Activated CD4-positive, alpha-beta T cell treated with anti-CD3 and anti-CD28 coated beads, Interleukin-2, amount 50 U/mL, for 48 hours (primary cell): ENCODE data around the gene PHF21A.

Experiments
- DNase-seq, 2 experiments: peaks; one replicate each; pipeline ENCODE4 v3.0.0-alpha.2; 2020

PHF21A gene

DNA sequence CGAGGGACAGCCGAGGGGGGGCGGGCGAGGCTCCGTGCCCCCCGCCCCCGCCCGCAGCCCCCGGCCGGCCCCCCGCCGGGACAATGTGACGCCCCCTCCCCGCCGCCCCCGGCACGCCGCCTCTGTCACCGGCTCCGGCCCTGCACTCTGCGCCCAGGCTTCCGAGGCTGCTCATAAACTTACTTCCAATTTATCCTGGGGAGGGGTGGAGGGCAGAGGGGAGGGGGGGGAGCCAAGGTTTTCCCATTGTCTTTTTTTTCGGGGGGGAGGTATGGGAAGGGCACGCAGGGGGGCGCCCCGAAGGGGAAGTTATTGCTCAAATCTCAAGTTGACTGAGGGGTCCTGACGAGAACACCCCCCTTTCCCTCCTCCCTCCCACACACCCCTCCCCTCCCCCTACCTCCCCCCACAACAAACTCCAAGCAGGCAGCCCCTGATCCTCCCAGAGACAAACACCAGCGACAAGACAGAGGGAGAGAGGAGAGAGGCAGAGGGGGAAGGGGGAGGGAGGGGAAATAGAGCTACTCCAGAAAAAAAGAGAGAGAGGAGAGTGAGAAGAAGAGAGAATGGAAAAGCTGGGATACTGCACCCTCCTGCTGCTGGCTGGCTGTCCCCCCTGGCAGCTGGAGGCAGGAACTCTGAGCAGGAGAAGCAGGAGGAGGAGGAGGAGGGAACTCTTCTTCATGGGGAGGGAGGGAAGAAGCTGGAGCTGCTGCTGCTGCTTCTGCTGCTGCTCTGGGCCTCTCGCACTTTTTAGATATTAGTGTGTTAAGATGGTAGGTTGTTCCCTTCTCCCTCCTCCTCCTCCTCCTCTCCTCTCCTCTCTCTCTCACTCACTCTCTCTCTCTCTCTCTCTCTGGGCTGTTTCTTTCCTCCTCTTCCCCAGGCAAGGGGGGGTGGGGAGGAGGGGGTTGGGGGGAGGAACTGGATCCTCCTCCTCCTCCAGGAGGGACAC lies 631 bp downstream of the PHF21A start:
- DNase-seq: peak; percentile 20 to 25

DNA sequence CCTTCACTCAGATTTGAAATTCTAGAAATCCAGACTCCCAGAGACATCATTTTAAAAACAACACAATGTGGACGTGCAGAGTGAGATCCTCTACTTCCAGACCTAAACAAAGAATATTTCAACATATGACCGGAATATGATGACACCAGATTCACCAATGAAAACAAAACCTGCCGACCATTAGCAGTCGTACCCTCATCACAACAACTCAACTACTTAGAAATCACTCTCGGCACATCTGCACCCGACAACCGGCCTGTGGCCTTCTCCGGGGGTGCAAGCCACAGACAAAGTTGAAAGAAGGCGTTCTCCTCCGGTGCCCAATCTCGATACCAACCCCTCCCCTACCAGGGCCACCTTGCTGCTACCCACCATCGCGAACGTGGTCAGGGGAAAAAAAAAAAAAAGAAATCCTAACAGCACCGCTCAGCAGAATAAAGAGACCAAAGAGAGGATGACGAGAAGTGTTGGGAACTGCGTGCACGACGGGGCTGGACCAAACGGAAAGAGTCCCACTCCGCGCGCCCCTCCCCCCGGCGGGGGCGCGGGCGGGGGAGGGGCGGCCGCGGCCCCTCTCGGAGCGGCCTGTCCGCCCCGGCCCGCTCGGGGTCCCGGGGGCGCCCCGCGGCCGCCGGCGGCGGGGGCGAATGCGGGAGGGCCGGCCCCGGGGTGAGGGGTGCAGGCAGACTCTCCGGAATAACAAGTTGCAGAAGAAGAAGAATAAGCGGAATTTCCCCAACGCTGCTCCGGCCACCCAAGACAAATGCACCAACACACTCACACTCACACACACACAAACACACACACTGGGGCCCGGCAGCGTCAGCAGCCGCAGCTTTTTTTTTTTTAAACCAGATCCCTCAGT lies 1.7 kb downstream of the PHF21A start:
- DNase-seq: peak; percentile 50 to 59

DNA sequence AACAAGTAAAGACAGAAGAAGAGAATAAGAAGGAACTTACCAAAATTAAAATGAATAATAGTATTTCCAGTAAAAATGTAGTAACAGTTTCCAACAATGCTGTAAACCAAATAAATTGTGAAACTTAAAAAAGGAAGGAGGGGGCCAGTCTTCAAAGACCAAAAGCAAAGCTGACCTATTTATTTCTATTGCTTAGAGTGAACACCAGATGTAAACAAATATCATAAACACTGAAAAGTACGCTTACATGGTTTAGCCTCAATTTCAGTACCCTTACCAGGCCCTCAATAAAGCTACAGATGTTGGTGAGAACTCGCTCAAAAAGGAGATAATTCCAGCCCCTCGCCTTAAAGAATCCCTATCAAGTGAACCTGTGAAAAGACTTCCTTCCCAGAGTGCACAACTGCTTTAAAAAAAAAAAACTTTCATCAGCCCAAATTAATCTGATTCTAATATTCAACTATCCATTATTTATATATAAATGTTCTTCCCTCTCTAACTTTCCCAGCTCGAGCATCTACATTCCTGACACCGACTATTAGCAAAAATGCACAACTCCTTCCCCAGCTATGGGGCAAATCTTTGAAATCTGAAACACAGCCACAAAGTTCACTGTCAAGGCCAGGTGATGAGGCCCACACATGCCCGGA lies 2.4 kb downstream of the PHF21A start:
- no peak for DNase-seq

DNA sequence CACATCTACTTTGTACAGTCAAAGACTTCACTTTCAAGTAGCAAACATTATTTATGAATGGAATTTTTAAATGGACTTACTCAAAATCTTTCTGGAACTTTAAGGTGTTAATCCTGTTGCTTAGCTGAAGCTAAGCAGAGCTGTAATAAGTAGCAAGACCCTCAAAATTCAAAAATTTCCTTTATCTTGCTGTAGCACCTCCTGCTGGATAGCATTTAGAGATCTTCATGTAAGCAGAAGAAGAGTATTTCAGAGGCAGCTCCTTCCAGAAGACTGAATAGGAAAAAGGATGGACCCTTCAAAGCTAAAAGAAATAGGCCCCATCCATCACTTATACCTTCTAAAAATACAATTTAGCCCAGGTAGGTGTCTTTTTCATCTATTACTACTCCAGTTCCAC lies 3.4 kb downstream of the PHF21A start:
- no peak for DNase-seq

DNA sequence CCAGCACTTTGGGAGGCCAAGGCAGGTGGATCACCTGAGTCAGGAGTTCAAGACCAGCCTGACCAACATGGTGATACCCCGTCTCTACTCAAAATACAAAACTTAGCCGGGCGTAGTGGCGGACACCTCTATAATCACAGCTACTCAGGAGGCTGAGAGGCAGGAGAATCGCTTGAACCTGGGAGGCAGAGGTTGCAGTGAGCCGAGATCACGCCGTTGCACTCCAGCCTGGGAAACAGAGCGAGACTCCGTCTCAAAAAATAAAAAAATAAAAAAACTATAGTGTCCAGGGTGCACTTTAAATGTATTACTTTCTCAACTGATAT lies 4.6 kb downstream of the PHF21A start:
- peak in 1 of 2 experiments; percentile 10 for DNase-seq

DNA sequence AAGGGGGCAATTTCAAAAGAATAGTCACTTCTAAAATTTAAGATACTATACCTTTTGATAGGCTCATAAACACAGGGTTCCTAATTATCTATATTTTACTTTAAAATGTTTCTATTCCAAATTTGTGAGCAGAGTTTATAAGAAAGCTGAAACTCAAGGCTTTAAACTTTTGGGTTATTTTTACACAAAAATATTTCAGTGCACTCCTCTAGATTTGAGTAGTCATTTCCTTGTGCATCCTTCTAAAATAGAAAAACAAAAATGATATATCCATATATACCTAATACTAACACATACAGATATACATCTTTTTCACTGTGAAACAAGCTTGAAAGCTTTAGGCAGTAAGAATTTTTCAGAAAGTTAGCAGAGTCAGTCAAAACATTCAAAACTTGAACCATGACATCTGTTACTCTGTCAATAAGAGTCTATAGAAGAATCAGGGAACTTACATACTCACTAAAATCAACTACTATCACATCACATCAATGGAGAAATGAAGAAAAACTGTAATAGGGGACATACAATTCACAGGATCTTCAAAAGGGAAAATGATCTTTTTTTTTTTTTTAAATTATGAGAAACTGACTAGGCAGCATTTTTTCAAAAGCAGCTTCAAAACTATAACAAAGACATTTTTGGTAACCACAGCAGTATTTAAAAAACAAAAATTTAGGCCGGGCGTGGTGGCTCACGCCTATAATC lies 5.1 kb downstream of the PHF21A start:
- no peak for DNase-seq

DNA sequence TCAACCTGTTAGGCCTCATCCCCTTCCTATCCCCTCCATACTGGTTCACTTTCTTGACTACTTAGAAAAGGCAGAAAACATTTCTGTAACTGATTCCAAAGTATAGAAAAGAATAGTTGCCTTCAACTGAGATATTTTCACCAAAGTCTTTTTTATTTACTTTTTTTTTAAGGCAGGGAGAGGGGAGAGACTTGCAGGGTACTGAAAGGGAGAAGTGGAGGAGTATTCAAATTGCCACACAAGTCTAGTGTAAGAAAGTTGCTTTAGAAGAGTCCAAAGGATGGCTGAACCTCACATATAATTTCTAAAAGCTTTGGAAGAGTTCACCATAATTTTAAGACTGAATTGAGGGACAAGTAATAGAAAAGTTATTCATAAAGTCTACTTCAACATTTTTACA lies 6.3 kb downstream of the PHF21A start:
- no peak for DNase-seq

DNA sequence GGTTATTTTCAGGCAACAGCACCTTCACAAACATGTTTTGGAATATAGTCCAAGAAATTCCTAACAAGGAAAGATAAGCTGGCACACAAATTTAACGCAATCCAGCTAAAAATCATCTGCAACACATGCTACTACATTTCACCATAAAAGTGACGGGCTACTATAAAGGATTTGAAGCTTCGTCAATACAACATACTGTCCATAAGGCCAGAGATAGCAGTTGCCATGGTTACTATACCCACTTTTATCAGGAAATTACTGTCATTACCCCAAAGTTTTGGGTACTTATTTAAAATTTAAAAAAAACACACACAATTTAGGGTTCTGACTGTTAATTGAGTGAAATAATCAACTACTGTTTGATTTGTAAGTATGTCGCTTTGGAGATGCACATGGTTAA lies 6.9 kb downstream of the PHF21A start:
- DNase-seq: no peak

DNA sequence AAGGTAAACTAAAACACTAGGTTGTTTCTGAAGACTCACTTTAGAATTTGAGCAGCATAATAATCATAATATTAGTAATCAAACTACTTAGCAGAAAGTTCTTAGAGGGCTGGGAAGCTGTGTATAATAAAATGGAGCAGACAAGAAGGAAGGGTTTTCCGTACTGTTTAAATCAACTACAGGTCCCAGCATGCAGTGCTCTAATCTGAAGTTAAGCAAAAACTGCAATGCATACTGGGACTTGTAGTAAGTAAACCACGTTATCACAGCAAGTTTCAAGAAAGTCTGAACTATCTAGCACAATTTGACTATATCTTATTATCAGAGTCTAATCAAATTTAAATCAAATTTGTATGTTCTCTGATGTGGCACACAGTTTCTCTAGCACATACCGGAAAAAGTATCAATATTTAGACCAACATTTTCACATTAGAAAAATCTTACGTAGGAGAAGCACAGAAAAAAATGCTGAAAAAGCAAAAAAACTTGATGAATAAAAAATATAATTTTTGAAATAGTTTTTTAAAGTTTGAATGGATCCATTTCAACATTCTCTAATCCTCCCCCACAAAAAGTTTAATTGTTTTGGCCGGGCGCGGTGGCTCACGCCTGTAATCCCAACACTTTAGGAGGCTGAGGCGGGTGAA lies 8.2 kb downstream of the PHF21A start:
- DNase-seq: no peak

DNA sequence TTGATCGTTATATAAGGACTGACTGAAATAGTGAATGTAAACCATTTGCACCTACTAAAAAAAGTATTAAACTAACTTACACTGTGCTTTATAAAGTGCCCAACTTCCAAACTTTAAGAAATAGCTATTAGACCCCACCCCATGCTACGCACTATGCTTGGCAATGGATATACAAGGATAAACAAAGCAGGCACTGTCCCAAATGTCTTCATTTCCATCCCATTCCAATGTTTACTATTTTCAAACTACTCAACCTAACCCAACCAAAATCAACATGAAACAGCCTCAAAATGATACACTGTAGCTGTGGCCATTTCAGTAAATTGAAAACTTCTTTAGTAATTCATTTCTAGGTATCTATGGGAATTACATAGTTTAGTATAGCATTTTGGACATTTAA lies 12.5 kb downstream of the PHF21A start:
- no peak for DNase-seq

DNA sequence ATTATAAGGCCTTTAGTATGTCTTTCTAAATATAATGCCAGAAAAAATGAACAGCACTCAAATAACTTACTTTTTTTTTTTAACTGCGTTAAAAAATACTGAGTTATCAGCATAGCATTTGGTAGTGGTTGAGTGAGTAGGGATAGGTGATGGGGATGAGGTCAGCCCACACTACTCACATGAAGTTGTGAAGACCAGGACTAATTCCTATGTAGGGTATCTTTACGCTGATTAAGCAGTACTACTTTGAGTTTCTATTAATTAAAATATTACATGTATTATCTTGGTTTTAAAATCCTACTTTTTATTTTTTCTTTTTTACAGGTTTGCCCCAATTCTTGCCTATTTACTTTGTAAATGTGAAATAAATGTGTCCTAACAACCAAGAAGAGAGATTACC lies 13.5 kb downstream of the PHF21A start:
- no peak for DNase-seq

DNA sequence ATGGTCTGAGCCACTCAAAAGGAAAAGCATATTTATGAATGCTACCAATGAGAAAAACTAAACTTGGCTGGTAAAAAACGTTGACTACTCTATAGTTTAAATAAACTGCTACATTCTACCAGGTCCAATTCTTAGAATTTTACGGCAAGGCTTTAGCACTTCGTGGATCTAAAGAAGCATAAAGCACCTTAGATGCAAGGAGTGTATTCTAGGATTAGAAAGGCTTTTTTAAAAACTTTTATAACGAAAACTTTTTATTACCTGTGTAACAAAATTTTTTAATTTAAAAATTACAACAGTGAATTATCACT lies 13.9 kb downstream of the PHF21A start:
- DNase-seq: no peak

DNA sequence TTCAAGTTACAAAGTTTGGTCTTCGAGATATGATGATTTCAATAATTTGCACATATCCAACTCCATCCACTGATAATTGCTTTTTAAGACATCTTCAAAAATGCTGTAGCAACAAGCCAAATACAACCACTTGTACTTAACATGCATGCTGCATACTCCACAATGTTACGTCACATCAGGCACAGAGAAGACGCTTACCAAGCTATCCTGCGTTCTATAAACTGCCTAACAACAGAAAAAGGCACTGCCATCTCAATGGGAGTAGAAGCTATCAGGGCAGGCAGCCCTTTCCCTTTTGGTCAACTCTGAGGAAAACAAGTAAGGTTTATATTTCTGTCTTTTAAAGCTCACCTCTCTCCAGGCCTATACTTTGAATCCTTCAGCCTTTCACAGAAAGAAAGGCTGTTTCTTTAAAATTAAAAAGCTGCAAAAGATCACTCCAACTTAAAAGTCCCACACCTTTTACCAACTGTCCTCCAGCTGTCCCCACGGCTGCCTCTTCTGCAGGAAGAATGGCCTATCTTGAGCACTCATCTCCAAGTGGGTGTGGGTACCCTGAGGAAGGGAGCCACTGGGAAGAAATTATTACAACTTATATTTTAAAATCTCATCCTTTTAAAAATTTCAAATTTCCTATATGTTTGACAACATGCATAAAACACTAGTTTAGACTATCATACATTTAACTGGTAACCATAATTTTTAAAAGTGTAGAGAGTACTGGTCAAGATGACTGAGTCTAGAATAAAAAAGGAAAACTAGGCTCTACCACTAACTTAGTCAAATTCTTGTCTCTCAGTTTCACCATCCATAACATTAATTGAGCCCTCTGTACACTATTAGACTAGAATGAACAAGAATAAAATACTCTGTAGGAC lies 14.5 kb downstream of the PHF21A start:
- no peak for DNase-seq

DNA sequence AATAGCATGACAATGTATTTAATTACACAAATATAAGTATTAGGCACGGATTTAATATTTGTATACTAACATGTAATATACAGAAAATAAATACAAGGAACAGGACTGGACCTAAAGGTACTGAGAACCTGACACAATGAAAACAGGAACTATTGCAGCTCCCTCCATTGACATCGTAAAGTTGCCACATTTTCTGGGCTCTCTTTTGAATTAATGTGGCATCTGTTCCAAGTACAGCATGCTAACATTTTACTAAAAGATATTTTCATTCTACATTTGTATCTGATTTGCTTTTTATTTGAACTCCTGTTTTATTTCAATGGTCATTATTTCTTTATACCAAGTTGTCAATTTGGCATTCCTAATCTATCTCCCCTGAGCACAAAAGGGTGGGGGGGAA lies 15.3 kb downstream of the PHF21A start:
- DNase-seq: no peak

DNA sequence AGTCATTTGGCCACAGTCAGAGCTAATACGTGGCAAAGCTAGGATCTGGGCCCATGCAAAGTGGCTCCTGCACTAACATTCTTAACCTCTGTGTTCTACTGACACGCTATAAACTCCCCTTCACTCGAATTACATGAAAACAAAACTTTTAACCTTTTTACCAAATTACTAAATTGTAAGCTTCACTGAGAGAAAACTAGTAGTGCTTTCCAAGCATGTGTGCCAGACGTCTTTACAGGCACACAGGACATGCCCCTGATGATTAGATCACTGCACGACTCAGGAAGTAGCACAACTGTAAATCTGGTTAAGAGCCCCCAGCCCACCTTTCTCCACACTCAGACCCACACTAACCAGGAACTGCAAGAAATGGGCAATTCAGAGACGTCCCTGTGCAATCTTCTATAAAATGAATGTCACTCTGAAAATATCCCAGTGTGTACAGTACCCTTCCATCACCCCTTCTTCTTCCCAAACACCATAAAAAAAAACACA lies 16.1 kb downstream of the PHF21A start:
- no peak for DNase-seq

DNA sequence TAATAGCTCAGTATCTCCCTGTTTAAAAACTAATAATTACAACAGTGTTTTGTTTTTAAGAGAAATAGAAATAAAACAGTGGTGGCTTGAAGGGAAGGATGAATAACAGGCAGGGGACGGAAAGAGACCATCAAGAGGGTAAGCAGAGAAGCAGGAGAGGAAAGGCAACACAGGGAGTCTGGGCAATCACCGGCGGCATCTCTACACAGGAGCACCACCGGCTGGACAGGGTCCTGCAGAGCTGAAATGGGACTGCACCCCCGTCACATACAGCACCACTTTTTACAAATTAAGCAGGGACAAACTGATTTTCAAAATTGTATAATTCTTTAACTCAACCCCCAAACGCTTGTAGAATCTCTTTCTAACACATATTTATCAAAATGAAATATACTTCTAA lies 18.4 kb downstream of the PHF21A start:
- no peak for DNase-seq

DNA sequence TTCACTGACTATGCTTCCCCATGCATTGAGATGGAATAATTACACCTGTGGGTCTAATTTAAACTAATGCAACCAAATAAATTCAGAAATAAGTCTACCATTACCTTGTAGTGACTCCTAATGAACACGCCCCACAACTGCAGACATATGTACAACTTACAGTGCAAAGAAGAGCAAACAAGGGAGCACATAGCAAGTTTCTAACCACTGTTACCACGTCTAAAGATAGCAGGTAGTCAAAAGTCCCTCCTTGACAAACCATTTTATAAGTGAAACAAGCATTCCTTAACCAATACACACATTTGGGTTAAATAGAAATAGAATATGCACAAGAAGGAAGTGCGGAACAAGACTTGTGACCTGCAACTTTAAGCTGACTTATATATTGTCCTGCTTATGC lies 20.6 kb downstream of the PHF21A start:
- no peak for DNase-seq

DNA sequence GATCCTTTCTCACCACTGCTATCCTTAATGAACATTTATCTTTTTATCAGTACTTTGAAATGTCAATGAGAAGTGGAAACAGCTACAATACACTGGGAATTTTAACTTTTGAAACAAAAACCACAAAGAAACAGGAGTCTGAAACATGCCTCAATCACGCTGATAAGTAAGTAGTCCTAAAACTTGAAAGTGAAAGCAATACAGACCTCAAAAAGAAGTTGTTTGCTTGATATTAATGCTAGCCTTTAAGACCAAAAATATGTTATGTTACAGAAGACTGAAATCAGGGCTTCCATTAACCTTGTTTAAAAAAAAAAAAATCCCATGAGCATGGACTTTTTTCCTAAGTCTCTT lies 21.3 kb downstream of the PHF21A start:
- no peak for DNase-seq

DNA sequence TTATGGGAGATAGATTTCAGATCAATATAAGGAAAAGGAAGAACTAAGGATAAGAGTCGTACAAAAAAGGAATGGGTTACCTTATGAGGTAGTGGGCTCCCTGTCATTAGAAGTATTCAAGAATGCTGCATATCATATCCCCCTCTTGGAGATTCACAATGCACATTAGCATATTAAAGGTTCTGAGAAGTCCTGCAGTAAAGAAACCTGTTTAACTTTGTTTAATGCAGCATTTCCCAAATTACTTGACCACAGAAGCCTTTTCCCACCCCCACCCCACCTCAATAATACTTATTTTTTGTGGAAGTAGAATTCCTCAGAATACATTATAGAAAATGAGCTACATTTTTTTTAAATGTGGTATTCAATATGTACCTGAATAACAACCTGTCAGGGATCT lies 30.9 kb downstream of the PHF21A start:
- DNase-seq: no peak

DNA sequence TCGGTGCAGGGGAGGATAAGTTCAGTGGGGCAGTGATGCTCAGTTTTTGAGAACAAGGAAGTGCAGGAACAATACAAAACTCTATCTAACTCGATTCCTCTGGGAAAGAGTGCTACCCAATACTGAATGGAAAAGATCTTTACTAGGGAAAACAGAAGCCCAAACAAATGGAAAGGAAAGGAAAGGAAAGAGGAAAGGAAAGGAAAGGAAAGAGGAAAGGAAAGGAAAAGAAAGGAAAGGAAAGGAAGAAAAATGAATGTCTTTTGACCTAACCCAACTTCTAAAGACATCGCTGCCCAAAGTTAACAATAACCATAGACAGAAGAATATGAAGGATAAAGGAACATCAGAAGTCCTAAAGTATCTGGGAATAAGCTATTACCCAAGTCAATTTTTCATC lies 41.6 kb downstream of the PHF21A start:
- DNase-seq: no peak

DNA sequence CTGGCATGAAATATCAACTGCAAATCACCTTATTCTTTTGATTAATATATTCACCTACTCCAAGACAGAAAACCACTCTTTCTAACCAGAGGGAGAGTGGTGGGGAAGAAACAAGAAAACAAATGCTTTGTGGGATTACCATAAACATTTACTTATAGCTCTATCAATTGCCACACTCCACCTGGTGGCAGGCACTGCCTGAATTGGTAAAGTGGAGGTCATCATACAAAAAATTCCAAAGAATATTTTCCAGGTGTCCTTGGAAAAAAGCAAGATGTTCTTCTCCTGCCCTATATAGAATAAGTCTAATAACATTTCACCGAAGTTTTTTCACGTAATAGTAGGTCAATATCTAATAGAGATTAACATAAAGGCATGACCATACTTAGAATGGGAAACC lies 45.3 kb downstream of the PHF21A start:
- no peak for DNase-seq

DNA sequence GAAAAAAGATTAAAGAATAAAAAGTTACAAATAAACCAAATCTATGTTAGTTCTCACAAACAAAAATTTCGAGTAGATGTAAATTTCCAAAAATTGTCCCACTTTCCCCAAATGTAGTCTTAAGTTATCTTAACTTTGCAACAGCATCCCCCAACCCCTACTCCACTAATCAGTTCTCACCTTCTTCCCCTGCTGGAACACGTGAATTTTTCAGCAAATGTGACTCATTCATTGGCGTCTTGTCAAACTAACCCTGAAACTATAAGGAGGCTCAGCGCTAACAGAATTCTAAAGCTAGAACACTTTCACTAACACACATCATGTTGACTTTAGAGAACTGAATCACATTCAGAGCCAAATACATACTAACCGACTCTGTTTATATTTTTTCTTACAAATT lies 46.1 kb downstream of the PHF21A start:
- no peak for DNase-seq
